CD14-positive monocyte (primary cell): ENCODE results near the gene UGT1A3. TPM values are rescaled to one million over a fixed set of nuclear protein-coding genes. Genes with fewer than 3 reads are reported as not detected.

ENCODE experiments used
- DNase-seq, 3 donors: peaks; one replicate each; pipeline ENCODE4 v3.0.0-alpha.2; 2011 to 2022
- H2AFZ ChIP-seq: 2 replicates; pipeline ENCODE4 v1.6.0; 2012; ENCODE audit warnings: mild to moderate bottlenecking, low read depth, low read length, inconsistent platforms; ENCODE audit not compliant: insufficient read depth, poor library complexity, severe bottlenecking
- H3K27ac ChIP-seq, 2 donors: 1 replicate in 1 of 2; 2 replicates in 1 of 2; pipeline ENCODE4 v1.5.1; 2012 to 2013; ENCODE audit warnings: low read length in 2 of 2, control low read depth in 1 of 2, inconsistent platforms in 1 of 2, low read depth in 1 of 2, mild to moderate bottlenecking in 1 of 2
- H3K27me3 ChIP-seq, 2 donors: one replicate each; pipeline versions ENCODE4 v1.6.0 to v1.6.1; 2011 to 2013; ENCODE audit warnings: low read length in 2 of 2; ENCODE audit not compliant: control insufficient read depth in 2 of 2, insufficient read depth in 2 of 2
- H3K36me3 ChIP-seq, 2 donors: replicated peaks in 1 of 2; 1 replicate in 1 of 2; 2 replicates in 1 of 2; pipeline versions ENCODE4 v1.5.1 to v1.6.1; 2012 to 2013; ENCODE audit warnings: low read length in 2 of 2, control low read depth in 1 of 2, inconsistent platforms in 1 of 2, mild to moderate bottlenecking in 1 of 2; ENCODE audit not compliant: insufficient read depth in 2 of 2, control insufficient read depth in 1 of 2
- H3K4me1 ChIP-seq, 2 donors: 1 replicate in 1 of 2; 2 replicates in 1 of 2; pipeline versions ENCODE4 v1.5.1 to v1.6.1; 2012 to 2013; ENCODE audit warnings: low read length in 2 of 2, control low read depth in 1 of 2, inconsistent platforms in 1 of 2, mild to moderate bottlenecking in 1 of 2, moderate library complexity in 1 of 2; ENCODE audit not compliant: insufficient read depth in 2 of 2, control insufficient read depth in 1 of 2
- H3K4me2 ChIP-seq: replicated peaks from 2 replicates; pipeline ENCODE3; 2012; ENCODE audit warnings: low read length, moderate library complexity, mild to moderate bottlenecking; ENCODE audit not compliant: poor library complexity, severe bottlenecking; ENCODE audit errors: extremely low read depth
- H3K4me3 ChIP-seq, 3 experiments: fragments of 200-600 bp in 1 of 3; sonication (generic) in 1 of 3; replicated peaks in 1 of 3; 1 replicate in 2 of 3; 2 replicates in 1 of 3; pipeline ENCODE4 v1.5.1; 2011 to 2013; ENCODE audit warnings: low read length in 3 of 3, mild to moderate bottlenecking in 3 of 3, control low read depth in 2 of 3, low read depth in 2 of 3, inconsistent platforms in 1 of 3, moderate library complexity in 1 of 3
- H3K79me2 ChIP-seq: 2 replicates; pipeline ENCODE4 v1.6.0; 2012; ENCODE audit warnings: mild to moderate bottlenecking, control low read depth, inconsistent platforms, low read length, moderate library complexity; ENCODE audit not compliant: insufficient read depth
- H3K9ac ChIP-seq: 2 replicates; pipeline ENCODE4 v1.6.0; 2017; ENCODE audit warnings: low read length, mild to moderate bottlenecking; ENCODE audit not compliant: insufficient read depth, poor library complexity, severe bottlenecking
- H3K9me3 ChIP-seq, 2 donors: replicated peaks in 1 of 2; 1 replicate in 1 of 2; 2 replicates in 1 of 2; pipeline versions ENCODE4 v1.5.1 to v1.6.1; 2012 to 2013; ENCODE audit warnings: low read length in 2 of 2, control low read depth in 1 of 2; ENCODE audit not compliant: control insufficient read depth in 1 of 2, insufficient read depth in 1 of 2
- H4K20me1 ChIP-seq: 2 replicates; pipeline ENCODE4 v1.6.0; 2012; ENCODE audit warnings: mild to moderate bottlenecking, low read length, control low read depth, moderate library complexity; ENCODE audit not compliant: insufficient read depth
- H3K27ac Mint-ChIP-seq, 7 donors: one replicate each; pipeline ENCODE4 v1.8.0; 2020; ENCODE audit warnings: mild to moderate bottlenecking in 7 of 7, mixed read lengths in 7 of 7, moderate library complexity in 6 of 7, inconsistent platforms in 2 of 7
- H3K27me3 Mint-ChIP-seq, 3 donors: one replicate each; pipeline ENCODE4 v1.8.0; 2021 to 2022; ENCODE audit warnings: low read depth in 3 of 3, mild to moderate bottlenecking in 3 of 3, mixed read lengths in 3 of 3, moderate library complexity in 3 of 3, inconsistent platforms in 1 of 3
- H3K36me3 Mint-ChIP-seq, 2 donors: one replicate each; pipeline ENCODE4 v1.8.0; 2020; ENCODE audit warnings: mixed read lengths in 2 of 2, inconsistent platforms in 1 of 2, mild to moderate bottlenecking in 1 of 2
- H3K4me1 Mint-ChIP-seq: one replicate; pipeline ENCODE4 v1.8.0; 2020; ENCODE audit warnings: mild to moderate bottlenecking, mixed read lengths
- H3K4me3 Mint-ChIP-seq, 2 donors: one replicate each; pipeline ENCODE4 v1.8.0; 2020; ENCODE audit warnings: mild to moderate bottlenecking in 2 of 2, mixed read lengths in 2 of 2, moderate library complexity in 1 of 2
- H3K9me3 Mint-ChIP-seq, 7 donors: one replicate each; pipeline ENCODE4 v1.8.0; 2020 to 2022; ENCODE audit warnings: mixed read lengths in 7 of 7, mild to moderate bottlenecking in 6 of 7, moderate library complexity in 6 of 7, inconsistent platforms in 2 of 7
- CTCF ChIP-seq: fragments of 200-600 bp; IDR thresholded peaks from one replicate; pipeline ENCODE4 v1.8.0; 2022; ENCODE audit warnings: antibody characterized with exemption, mild to moderate bottlenecking
- WGBS: methylation state at CpG from one replicate; pipeline ENCODE4 v1.1.5; 2013; ENCODE audit warnings: missing lambda C conversion rate; ENCODE audit not compliant: insufficient coverage; 5-methylcytosine and 5-hydroxymethylcytosine counted together
- intact Hi-C, 2 donors: fragments of 100-400 bp; cut with micrococcal nuclease; formaldehyde crosslinking; loops; one replicate each; pipeline versions ENCODE4 v1.15.0 to v1.15.1; 2023
- polyA plus RNA-seq, 3 donors: library from polyadenylated mRNA; depleted of rRNA in 1 of 3; unstranded in 2 of 3; stranded (reverse) in 1 of 3; fragments of 300-500 nt in 2 of 3; fragments of >200 nt in 1 of 3; fragmentation: Illumina TruSeq in 2 of 3; gene quantifications; 1 replicate in 2 of 3; 2 replicates in 1 of 3; pipeline ENCODE4 v1.2.3, GENCODE V29; 2012 to 2021

UGT1A3 gene
- polyA plus RNA-seq, 3 donors, result not detected

- no peak overlapping the region for H3K27ac Mint-ChIP-seq
- H3K4me1 Mint-ChIP-seq, result no peaks in the 10 kb centered on the region
- H3K36me3 Mint-ChIP-seq, result no peaks in the 10 kb centered on the region
- Histone ChIP-seq H3K27ac (no peak overlapping the region), H4K20me1 (no peaks in the 10 kb centered on the region), H3K9ac (no peak overlapping the region), H3K27me3 (no peaks in the 10 kb centered on the region), H2AFZ (no peak overlapping the region), H3K79me2 (no peaks in the 10 kb centered on the region), H3K9me3 (no peaks in the 10 kb centered on the region), H3K4me3 (no peak overlapping the region), H3K4me2 (no peak overlapping the region), H3K36me3 (no peaks in the 10 kb centered on the region), H3K4me1 (no peaks in the 10 kb centered on the region)
- H3K27me3 Mint-ChIP-seq, result peaks cover 3 to 9% (median 8%) of the 10 kb centered on the region in 3 donors
- peaks cover 0 to 4% (median 1%) of the 10 kb centered on the region in 7 donors for H3K9me3 Mint-ChIP-seq
- no peak overlapping the region for H3K4me3 Mint-ChIP-seq
- WGBS, result 70% methylated on average over 4 of the region's 8 CpGs
- DNase-seq, result no peak
- intact Hi-C loops, result no loop called here
- no peak for TF ChIP-seq CTCF
These were observed 75.2 kb downstream of the UGT1A3 start for GRCh38 chr2:233803994-233804393.

DNA sequence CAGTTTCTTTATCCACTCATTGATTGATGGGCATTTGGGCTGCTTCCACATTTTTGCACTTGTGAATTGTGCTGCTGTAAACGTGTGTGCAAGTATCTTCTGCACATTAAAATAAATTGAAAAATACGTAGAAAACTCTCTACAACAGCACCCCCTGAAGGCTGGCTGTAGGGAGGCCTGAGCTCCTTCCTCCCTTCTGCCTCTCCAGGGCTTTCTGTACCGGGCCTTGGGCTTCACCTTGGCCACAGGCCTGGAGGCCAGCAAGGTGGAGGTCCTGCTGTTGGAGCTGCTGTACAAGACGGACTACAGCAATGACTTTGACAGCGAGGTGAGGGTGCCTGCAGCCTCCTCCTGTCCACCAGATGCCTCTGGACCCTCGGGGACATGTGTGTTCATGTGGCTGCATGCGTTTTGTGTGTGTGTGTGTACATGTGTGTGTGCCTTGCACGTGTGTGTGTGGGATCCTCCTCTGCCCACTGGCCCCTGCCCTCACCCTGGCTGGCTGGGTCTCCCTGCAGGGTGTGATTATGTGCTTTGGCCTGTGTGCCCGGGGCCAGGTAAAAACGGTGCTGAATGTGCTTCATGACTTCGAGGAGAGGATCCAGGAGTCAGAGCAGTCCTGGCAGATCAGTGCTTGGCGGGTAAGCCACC is 78.5 kb downstream of the UGT1A3 start:
- intact Hi-C loops, result no loop called here
- H3K79me2 ChIP-seq, result no peaks in the 10 kb centered on the region
- H3K9me3 ChIP-seq, result no peaks in the 10 kb centered on the region
- H3K27me3 Mint-ChIP-seq, result peaks cover 3 to 5% (median 5%) of the 10 kb centered on the region in 3 donors
- no peaks in the 10 kb centered on the region for H3K27me3 ChIP-seq
- no peak for DNase-seq
- no peak overlapping the region for H3K9ac ChIP-seq
- no peak overlapping the region for H3K4me3 ChIP-seq
- H3K27ac ChIP-seq, result no peak overlapping the region
- WGBS, result 81% methylated on average over 5 of the region's 12 CpGs
- no peaks in the 10 kb centered on the region for H4K20me1 ChIP-seq
- H3K4me1 ChIP-seq, result no peaks in the 10 kb centered on the region
- H2AFZ ChIP-seq, result no peak overlapping the region
- H3K4me1 Mint-ChIP-seq, result no peaks in the 10 kb centered on the region
- no peak overlapping the region for H3K27ac Mint-ChIP-seq
- H3K4me2 ChIP-seq, result no peak overlapping the region
- H3K36me3 ChIP-seq, result no peaks in the 10 kb centered on the region
- peaks cover 0 to 5% (median 2%) of the 10 kb centered on the region in 7 donors for H3K9me3 Mint-ChIP-seq
- H3K36me3 Mint-ChIP-seq, result no peaks in the 10 kb centered on the region
- no peak overlapping the region for H3K4me3 Mint-ChIP-seq
- TF ChIP-seq CTCF, result no peak
